Left lung (tissue), 10 donors: ENCODE measurements around the gene GK2. TPM values are rescaled to one million over a fixed set of nuclear protein-coding genes. Genes with fewer than 3 reads are reported as not detected.

Source experiments
- ATAC-seq: fragments of 200-7000 bp; cut with Tn5 transposase; one replicate; pipeline ENCODE4 v1.9.1; 2020; ENCODE audit warnings: moderate library complexity
- DNase-seq, 4 donors: peaks; one replicate each; pipeline ENCODE4 v3.0.0-alpha.2; 2013 to 2020
- H3K27ac ChIP-seq, 2 donors: fragments of 200-600 bp; sonication (generic) in 1 of 2; one replicate each; pipeline versions ENCODE4 v1.5.0 to v1.8.0; 2020 to 2021
- H3K27me3 ChIP-seq, 2 donors: fragments of 200-600 bp; sonication (generic) in 1 of 2; one replicate each; pipeline versions ENCODE4 v1.5.0 to v1.8.0; 2020 to 2021
- H3K36me3 ChIP-seq, 2 donors: fragments of 200-600 bp; sonication (generic) in 1 of 2; one replicate each; pipeline versions ENCODE4 v1.5.0 to v1.8.0; 2020 to 2021
- H3K4me1 ChIP-seq, 2 donors: fragments of 200-600 bp; one replicate each; pipeline ENCODE4 v1.8.0; 2021
- H3K4me3 ChIP-seq, 2 donors: fragments of 200-600 bp; sonication (generic) in 1 of 2; one replicate each; pipeline versions ENCODE4 v1.5.0 to v1.8.0; 2020 to 2021; ENCODE audit warnings: mild to moderate bottlenecking in 1 of 2
- H3K9me3 ChIP-seq, 2 donors: fragments of 200-600 bp; sonication (generic) in 1 of 2; one replicate each; pipeline versions ENCODE4 v1.5.0 to v1.8.0; 2020 to 2021
- intact Hi-C, 2 donors: fragments of 100-400 bp; cut with DNase I; formaldehyde crosslinking; loops; one replicate each; pipeline versions ENCODE4 v1.11.2 to v1.14.2; 2022
- polyA plus RNA-seq, 6 donors: library from polyadenylated mRNA; unstranded; fragments of 120-200 nt; gene quantifications; one replicate each; pipeline ENCODE4 v1.2.1, GENCODE V29; 2013; ENCODE audit not compliant: insufficient read length in 6 of 6
- total RNA-seq, 2 donors: library from RNA; stranded (reverse); fragmentation: NEBNext Ultra II Directional; extraction: Animal tissue kit (Norgen Biotek cat#: 25700); gene quantifications; one replicate each; pipeline ENCODE4 v1.2.1, GENCODE V29; 2021
- TF ChIP-seq, protein P1 (sequence below), 2 donors: fragments of 200-600 bp; sonication (generic) in 1 of 2; IDR thresholded peaks; one replicate each; pipeline versions ENCODE4 v1.5.0 to v1.8.0; 2021; ENCODE audit warnings: antibody characterized with exemption in 2 of 2
- donor health status: DM: no; HTN: yes; CAD: no.
- donor health status: DM: no; HTN: no; CAD: no.

GK2 gene
- total and polyA plus RNA-seq, 8 donors, result not detected

DNA sequence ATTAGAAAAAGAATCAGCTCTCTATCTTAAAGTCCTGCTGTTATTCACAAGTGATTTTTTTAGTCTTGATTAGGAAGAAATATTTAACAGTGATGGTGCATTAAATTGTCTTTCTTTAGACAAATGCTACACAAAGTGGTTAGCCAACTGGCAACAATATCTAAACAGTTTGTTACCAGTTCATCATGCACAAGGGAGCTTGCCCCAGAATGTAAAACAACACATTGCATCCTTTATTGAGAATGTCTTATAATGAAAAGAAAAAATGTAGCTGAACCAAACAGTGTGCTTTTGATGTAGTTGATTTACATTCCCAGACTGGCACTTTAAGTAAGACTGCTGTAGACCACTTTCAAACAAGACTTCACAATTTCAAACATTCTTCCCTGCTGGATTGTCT lies 48.0 kb downstream of the GK2 start:
- no peaks in the 10 kb centered on the region for H3K27me3 ChIP-seq
- DNase-seq (peak in 2 of 4 donors; percentile 8 to 10), ATAC-seq (no peak)
- H3K9me3 ChIP-seq, result no peaks in the 10 kb centered on the region
- TF ChIP-seq, protein P1, sequence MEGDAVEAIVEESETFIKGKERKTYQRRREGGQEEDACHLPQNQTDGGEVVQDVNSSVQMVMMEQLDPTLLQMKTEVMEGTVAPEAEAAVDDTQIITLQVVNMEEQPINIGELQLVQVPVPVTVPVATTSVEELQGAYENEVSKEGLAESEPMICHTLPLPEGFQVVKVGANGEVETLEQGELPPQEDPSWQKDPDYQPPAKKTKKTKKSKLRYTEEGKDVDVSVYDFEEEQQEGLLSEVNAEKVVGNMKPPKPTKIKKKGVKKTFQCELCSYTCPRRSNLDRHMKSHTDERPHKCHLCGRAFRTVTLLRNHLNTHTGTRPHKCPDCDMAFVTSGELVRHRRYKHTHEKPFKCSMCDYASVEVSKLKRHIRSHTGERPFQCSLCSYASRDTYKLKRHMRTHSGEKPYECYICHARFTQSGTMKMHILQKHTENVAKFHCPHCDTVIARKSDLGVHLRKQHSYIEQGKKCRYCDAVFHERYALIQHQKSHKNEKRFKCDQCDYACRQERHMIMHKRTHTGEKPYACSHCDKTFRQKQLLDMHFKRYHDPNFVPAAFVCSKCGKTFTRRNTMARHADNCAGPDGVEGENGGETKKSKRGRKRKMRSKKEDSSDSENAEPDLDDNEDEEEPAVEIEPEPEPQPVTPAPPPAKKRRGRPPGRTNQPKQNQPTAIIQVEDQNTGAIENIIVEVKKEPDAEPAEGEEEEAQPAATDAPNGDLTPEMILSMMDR (IDR thresholded peaks at IDR 0.05), result no peak
- H3K4me1 ChIP-seq, result no peaks in the 10 kb centered on the region
- no peak overlapping the region for H3K4me3 ChIP-seq
- intact Hi-C loops, result no loop called here
- H3K27ac ChIP-seq, result no peak overlapping the region
- H3K36me3 ChIP-seq, result no peaks in the 10 kb centered on the region

DNA sequence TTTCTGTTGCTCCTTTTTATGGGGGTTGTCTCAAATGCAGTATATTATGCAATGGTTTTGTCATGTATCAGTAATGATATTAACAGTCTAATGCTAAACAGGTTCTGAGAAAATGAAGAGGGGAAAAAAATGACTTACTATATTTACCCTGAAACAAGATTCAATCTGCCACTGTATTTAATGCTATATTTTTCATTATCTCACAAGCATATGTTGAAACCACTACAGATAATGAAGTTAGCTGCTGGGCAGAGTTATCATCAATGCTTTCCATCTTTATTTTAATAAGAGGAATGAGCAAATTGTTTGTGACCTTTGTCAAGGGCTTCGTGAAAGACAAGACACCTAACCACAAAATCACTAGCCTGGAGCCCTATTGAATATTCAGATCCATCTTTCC lies 49.6 kb downstream of the GK2 start:
- TF ChIP-seq, protein P1 (IDR thresholded peaks at IDR 0.05), result no peak
- no peak overlapping the region for H3K27ac ChIP-seq
- no peaks in the 10 kb centered on the region for H3K4me1 ChIP-seq
- no peak overlapping the region for H3K4me3 ChIP-seq
- DNase-seq, result no peak
- no peaks in the 10 kb centered on the region for H3K36me3 ChIP-seq
- no peak for ATAC-seq
- intact Hi-C loops, result no loop called here
- H3K9me3 ChIP-seq, result no peaks in the 10 kb centered on the region
- H3K27me3 ChIP-seq, result no peaks in the 10 kb centered on the region

DNA sequence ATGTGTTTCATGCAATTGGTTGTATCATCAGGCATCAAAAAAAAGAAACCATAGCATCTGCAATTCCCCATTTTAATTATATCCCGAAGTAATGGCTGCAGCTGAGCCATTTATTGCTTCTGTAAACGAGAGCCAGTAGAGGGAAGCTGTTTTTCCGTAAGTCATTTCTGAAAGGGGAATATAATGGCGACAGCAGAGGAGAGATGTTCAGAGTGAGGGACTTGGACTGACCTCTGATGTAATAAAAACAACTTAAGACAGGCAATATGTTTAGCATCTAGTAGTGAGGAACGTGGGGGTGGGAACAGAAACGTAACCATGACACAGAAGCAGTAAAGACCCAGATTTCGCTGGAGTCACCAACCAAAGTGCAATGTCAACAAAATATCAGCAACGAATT lies 50.7 kb downstream of the GK2 start:
- intact Hi-C loops, result no loop called here
- Histone ChIP-seq H3K4me1 (no peaks in the 10 kb centered on the region), H3K4me3 (no peak overlapping the region), H3K27ac (no peak overlapping the region), H3K36me3 (no peaks in the 10 kb centered on the region), H3K27me3 (no peaks in the 10 kb centered on the region), H3K9me3 (no peaks in the 10 kb centered on the region)
- DNase-seq (peak in 1 of 4 donors; percentile 2), ATAC-seq (no peak)
- TF ChIP-seq, protein P1 (IDR thresholded peaks at IDR 0.05), result no peak

Other genes with a start within 250 kb of the GK2 start
- gene NAA11, start 82.2 kb downstream of the GK2 start, total RNA-seq, result not detected
- not detected for gene NAA11, start 82.2 kb downstream of the GK2 start, polyA plus RNA-seq